ENCODE results near the gene PPP1R1C.

The PPP1R1C gene

DNA sequence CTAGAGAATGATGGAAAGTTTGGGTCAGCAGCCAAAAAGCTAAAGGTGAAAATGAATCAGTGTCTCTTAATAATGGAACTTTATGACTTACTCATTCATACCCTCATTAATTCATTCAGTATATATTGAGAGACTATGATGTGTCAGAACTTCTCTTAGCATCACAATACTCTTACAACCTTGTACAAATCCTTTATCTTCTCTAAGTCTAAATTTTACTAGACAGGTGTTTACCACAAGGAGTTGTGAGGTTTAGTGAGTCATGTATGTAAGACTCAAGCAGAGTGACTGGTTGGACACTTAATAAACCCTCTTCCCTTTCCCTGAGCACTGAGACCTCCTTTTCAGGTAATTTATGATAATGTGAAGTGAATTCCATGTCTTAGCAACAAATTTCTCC is 129.6 kb downstream of the PPP1R1C start:
- no peak for DNase-seq

DNA sequence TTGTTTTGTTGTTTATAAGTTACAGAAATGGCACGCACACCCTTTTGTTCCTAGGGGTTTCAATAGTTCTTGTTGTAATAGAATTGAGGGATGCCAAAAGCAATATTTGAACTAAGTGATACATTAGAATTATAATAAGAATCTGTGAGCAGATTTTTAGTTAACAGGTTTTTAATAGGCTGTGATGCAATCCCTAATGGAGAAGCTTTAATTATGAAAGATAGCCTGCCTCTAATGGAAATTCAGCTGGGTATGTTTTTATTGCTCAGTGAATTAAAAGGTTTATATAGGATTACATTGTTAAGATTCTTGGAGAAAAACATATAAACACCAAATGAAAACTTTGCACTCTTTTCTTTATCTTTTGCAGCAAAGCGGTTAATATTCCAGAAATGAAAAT is 131.1 kb downstream of the PPP1R1C start:
- DNase-seq = no peak

DNA sequence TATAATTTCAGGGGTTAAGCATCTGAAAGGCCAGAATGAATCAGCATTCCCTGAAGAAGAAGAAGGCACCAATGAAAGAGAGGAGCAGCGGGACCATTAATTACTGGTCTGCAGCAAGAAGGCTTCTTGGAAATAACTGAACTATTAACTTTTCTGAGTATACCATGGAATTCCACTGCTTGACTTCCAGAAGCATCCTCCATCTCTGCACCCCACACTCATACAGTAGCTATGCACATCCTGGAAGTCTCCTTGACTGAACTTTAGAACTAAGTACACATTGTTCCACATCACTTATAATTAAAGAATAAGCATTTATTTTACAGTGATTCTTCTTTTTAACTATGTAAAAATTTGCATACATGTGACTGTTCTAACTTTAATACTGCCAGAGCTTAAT is 131.5 kb downstream of the PPP1R1C start:
- DNase-seq = no peak

DNA sequence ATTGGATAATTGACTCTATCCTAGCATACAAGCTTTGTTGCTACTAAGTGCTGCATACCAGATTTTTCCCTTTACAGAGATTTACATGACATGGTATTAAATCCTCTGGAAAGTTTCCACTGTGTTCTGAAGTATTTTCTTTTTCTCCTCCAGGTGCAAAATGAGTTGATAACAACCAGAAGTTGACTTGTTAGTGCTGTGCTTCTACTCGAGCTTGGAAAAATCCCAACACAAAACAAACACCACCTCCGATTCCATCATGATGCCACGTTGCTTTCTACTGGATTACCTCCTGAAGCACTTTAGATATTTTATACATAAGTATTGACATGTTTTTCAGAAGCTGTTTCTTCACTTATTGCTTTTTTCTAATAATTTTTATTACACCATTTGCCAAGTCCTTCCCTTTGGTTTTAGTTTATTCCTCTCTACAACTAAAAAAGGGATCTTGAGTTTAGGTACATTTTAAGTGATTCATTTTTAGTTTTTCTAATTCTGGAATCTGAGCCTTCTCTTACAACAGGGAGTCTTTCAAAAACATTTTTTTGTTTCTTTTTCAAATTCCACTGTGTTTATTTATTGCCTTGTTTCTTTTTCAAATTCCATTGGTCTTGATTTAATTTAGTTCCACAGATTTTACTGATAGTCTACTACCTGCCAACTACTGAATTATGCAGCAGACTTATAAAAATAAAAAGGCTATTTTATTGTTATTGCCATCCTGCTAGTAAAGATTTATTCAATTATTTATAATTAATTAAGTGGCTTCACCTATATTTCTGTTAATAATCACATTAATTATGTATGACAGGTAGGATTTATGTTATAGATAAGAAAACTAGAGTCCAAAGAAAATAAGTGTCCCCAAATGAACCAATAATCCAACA is 143.4 kb downstream of the PPP1R1C start:
- no peak for DNase-seq

DNA sequence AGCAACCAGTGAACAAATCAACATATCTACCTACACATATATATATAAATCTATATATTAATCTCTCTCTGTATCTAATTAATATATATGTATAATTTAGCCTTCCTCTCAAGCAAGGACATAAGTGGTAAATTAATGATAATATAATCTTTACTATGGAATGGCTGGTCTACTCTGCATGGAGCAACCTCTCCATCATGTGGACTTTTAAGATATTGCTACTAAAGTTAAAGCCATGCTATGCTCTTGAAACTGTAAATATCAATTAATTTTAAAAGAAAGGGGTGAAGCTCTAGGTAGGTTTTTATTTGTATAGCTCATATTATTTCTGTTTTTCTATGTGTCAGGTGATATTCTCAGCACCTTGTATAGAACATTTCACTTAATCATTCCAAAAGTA is 147.0 kb downstream of the PPP1R1C start:
- no peak for DNase-seq

DNA sequence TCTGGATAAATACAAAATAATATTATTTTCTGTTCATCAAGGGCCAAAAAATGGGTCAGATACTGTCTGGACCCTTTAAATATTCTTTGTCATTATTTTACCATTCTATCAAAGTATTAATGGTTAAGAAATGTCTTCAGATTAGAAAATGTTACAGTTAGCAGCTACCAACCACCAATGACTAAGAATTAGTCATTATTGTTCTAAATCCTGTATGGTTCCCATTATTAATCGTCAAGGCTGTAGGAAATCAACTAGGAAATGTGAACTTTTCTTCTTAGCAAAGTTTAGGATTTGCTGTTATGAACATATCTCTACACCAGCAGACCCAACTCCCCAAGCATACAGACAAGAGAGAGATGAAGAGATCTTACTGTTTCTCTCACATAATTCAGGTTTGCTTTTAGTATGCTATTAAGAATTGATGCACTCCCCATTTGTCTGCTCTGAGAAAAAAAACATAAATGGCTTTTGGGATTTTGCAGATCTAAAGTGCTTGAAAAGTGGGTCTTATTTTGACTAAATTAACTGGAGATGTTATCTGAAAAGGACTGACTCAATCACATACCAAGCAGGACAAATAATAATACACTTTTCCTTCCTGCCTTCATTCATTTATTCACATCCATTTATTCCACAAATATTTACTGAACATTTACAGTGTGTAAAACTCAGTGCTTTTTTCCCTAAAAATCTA is 147.7 kb downstream of the PPP1R1C start:
- peak; percentile 40 for DNase-seq

DNA sequence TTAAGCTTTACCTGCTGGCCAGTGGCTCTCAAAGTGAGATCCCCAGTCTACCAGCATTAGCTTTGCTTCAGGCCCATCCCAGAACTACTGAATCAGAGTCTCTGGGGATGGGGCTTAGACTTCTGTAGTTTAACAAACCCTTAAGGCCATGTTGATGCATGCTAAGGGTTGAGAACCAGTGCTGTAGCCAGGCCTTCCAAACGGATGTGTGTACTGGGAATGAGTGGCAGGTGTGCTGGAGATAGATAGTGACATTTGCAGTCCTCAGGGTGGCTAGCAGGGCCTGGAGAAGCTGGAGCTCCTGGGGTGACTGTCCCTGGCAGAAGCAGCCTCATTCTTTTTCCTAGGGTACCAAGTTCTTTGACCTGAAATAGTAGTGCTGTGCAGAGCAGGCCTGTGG is 148.5 kb downstream of the PPP1R1C start:
- DNase-seq = no peak

DNA sequence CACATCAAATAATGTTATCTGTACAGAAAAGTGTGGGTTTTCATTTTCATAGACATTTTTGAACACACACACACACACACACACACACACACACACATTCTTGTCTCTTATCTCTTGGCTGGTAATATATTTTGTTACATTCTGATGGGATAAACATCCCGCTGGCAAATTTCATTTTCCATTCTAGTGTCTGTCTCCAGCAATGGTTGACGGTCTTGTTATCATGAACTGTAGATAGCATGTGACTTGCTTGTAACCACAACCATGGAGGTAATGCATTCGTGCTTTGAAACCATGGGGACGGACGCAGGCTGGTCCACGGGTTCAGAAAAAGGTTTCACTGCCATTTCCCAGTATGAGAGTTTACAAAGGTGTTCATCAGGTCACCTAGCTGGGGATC is 156.4 kb downstream of the PPP1R1C start:
- DNase-seq = peak; percentile 92

DNA sequence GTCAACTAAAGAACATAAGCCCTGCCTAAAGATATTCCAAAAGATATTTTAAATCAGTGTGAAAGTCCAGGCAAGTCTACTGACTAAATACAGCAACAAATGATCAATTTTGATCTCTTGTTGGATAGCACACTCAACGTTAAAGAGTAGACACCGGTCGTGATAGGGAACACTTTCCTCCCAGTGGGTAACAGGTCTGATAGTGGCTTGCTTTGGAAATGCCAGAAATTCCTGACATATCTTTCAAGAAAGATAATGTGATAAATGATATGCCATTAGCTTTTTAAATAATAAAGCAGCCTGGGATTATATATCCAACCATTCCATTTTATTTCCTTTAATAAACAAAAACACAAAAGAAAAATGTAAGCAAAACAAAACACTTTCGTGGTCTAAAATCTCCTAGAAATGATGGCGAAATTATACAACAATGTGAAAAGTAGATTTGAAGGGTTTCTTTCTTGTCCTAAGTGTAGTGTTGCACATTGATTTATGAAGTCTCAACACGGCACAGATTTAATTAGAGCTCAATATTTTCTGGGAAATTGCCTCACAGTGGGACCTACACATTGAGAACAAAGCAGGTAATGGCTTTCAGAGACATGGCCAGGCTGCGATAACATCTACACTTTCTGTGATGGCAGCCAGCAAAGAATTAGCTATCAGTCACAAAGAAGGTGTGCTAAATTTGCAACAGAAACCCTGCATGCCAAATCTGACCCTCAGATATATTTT is 158.6 kb downstream of the PPP1R1C start:
- DNase-seq = peak; percentile 64

DNA sequence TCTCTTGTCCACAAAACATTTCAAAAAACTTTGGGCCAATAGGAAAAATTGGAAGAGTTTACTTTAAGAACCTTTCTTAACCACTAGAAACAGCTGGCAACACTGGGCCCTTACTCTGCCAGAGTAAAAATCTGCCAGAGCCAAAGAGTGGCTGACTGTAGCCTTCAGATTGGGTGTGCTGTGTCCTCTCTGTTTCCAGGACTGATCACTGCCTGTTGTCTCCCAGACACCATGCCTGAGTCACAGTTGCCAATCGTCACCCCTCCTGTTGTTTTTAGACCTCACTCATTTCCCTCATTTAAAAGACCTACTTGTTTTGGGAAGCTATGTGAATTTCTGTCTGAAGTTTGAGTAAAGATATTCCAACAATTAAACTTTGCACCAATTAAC is 159.1 kb downstream of the PPP1R1C start:
- DNase-seq = peak; percentile 16

DNA sequence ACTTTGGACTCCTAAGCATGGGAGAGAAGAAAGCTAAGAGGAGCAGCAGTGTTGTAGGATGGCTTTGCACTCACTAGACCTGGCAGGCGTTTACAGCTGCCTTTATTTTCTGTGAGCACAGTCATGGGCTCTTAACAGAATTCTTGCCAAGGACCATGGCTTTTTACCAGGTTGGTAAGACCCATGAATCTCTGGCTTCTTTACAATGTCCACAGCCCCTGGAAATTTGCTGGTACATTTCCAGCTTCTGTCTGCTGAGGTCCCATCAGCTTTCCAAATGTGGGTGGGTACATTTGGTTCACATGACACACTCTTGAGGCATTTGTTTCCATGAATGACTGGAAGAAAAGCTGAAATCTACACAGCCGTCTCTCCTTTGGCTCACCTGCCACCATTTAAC is 162.7 kb downstream of the PPP1R1C start:
- DNase-seq = no peak

DNA sequence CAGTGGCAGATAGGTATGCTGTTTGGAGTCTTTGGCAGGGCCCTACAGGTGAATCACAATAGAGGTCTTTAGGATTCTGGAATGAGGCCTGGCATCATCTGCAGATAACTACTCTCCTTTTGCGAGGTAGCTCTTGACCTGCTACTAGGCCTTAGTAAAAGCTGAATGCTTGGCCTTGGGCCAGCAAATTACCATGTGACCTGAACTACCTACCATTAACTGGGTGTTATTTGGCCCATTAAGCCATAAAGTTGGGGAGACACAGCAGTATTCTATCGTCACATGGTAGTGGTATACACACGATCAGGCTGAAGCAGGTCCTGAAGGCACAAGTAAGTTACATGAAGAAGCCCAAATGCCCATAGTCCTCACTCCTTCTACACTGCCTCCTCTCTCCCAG is 178.2 kb downstream of the PPP1R1C start:
- DNase-seq = no peak

DNA sequence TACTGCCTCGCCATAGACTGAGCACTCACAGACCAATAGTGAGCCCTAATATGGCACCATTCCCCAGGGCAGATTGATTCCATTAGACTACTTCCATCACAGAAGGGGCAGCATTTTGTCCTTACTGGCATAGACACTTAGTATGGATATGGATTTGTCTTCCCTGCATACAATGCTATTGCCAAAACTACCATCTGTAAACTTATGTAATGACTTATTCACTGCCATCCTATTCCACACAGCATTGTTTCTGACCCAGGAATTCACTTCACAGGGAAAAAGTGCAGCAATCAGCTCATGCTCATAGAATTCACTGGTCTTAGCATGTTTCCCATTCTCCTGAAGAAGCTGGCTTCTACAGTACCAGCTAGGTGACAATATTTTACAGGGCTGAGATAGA is 179.0 kb downstream of the PPP1R1C start:
- no peak for DNase-seq

DNA sequence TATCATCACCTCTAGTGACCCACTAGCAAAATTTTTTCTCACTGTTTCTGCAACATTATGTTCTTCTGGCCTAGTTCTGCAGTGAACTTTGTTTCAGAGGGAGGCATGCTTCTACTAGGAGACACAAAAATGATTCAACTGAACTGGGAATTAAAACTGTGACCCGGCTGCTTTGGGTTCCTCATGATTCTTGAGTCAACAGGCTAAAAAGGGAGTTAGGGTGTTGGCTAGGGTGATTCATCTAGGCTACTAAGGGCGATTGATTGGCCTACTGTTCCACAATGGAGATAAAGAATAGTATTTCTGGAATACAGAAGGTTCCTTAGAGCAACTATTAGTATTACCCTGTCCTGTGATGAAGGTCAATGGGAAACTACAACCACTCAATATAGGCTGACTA is 179.5 kb downstream of the PPP1R1C start:
- DNase-seq = no peak

DNA sequence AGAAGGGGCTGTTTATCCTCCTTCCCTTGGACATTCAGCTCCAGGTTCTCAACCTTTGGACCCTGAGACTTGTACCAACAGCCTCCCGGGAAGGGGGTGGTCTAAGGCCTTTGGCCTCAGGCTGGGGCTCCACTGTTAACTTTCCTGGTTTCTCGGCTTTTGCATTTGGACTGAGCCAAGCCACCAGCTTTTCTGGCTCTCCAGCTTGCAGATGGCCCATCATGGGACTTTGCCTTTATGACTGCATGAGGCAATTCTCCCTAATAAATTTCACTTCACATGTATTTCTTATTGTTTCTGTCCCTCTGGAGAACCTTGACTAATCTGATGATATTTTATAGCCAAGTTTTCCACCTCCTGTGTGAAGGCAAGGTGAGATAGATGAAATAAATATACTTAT is 180.8 kb downstream of the PPP1R1C start:
- no peak for DNase-seq

DNA sequence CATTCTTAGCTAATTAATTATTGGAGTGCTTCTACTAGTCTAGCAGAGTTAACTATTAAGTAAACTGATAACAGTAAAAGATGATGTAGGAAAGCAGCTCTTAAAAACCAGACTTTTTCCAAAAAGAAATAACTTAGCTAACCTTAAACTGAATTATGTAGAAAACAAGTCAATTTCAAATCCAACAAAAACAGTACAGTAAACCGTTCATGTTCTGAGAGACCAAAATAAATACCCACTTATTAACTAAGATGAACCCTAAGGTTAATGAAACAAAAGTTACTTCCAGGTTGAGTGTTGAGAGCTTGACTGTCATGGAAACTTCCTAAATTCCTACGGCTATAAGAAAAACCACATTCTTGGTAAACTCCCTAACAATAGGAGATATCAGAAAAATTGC is 181.2 kb downstream of the PPP1R1C start:
- no peak for DNase-seq
